Osteocyte (in vitro differentiated cells): Measurements from ENCODE around the gene C2CD2L. TPM values are rescaled to one million over a fixed set of nuclear protein-coding genes. Genes with fewer than 3 reads are reported as not detected.

Experiments used
- DNase-seq: peaks from one replicate; pipeline ENCODE4 v3.0.0; 2021; ENCODE audit warnings: mixed read lengths; ENCODE audit not compliant: unreplicated experiment; ENCODE audit errors: extremely low spot score
- H3K27ac Mint-ChIP-seq: one replicate; pipeline ENCODE4 v1.8.0; 2021; ENCODE audit warnings: mild to moderate bottlenecking, mixed read lengths; ENCODE audit not compliant: unreplicated experiment
- H3K27me3 Mint-ChIP-seq: one replicate; pipeline ENCODE4 v1.8.0; 2021; ENCODE audit warnings: mixed read lengths; ENCODE audit not compliant: unreplicated experiment
- H3K36me3 Mint-ChIP-seq: one replicate; pipeline ENCODE4 v1.8.0; 2021; ENCODE audit warnings: mixed read lengths; ENCODE audit not compliant: unreplicated experiment
- H3K4me1 Mint-ChIP-seq: one replicate; pipeline ENCODE4 v1.8.0; 2021; ENCODE audit warnings: mixed read lengths; ENCODE audit not compliant: unreplicated experiment
- H3K4me3 Mint-ChIP-seq: one replicate; pipeline ENCODE4 v1.8.0; 2021; ENCODE audit warnings: mild to moderate bottlenecking, moderate library complexity, mixed read lengths; ENCODE audit not compliant: unreplicated experiment
- H3K9me3 Mint-ChIP-seq: one replicate; pipeline ENCODE4 v1.8.0; 2021; ENCODE audit warnings: mixed read lengths; ENCODE audit not compliant: unreplicated experiment
- CTCF ChIP-seq: fragments of 200-600 bp; sonication (generic); IDR thresholded peaks from 2 replicates; pipeline ENCODE4 v1.5.0; 2021; ENCODE audit warnings: antibody characterized with exemption, mild to moderate bottlenecking, moderate library complexity
- total RNA-seq: library from RNA; stranded (reverse); gene quantifications from 2 replicates; pipeline ENCODE4 v1.2.1, GENCODE V29; 2021

Gene C2CD2L
- total RNA-seq, 1 donor from 2014 or later = 11.7 TPM

DNA sequence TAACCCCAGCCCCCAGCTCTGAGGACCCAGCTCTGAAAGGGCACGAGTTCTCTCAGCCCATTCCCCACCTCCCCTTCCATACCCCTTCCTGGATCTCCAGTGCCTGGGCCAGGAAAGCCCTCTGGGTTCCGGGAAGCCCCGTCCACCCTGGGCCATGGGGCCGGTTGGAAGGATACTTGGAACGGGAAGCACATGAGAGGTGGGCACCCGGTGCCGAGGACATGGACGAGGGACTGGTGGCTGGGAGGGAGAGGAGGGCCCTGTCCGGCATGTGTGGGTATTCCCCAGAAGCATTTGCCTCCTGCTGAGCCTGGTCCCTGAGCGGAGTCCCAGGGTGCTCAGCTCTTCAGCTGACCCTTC lies 9.1 kb downstream of the C2CD2L start:
- H3K4me1 Mint-ChIP-seq = peaks cover 13% of the 10 kb centered on the region
- H3K4me3 Mint-ChIP-seq = no peak overlapping the region
- no peak overlapping the region for H3K27ac Mint-ChIP-seq
- no peak for DNase-seq
- H3K27me3 Mint-ChIP-seq = no peaks in the 10 kb centered on the region
- H3K36me3 Mint-ChIP-seq = peaks cover 32% of the 10 kb centered on the region
- TF ChIP-seq CTCF = no peak
- H3K9me3 Mint-ChIP-seq = no peaks in the 10 kb centered on the region

DNA sequence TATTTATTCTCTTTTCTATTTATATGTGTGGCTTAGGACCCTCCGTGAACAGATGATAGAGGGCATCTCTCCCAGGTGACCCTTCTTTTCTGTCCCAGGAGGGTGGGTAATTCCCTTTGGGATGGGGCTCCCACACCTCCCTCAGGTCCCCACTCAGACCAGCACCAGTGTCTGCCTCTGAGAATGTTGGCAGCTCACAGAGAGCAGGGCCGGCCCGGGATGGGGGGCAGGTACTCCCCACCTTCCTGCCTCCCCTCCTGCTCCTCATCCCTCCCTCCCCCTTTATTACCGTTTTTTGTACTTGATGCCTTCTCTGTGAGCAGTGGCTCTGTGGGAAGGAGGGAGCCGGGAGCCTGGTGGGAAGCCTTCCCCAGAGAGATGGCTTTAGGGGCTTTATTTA lies 9.5 kb downstream of the C2CD2L start:
- H3K36me3 Mint-ChIP-seq = peaks cover 29% of the 10 kb centered on the region
- peaks cover 13% of the 10 kb centered on the region for H3K4me1 Mint-ChIP-seq
- H3K27me3 Mint-ChIP-seq = no peaks in the 10 kb centered on the region
- no peak overlapping the region for H3K27ac Mint-ChIP-seq
- no peak for TF ChIP-seq CTCF
- H3K4me3 Mint-ChIP-seq = no peak overlapping the region
- no peak for DNase-seq
- H3K9me3 Mint-ChIP-seq = no peaks in the 10 kb centered on the region

DNA sequence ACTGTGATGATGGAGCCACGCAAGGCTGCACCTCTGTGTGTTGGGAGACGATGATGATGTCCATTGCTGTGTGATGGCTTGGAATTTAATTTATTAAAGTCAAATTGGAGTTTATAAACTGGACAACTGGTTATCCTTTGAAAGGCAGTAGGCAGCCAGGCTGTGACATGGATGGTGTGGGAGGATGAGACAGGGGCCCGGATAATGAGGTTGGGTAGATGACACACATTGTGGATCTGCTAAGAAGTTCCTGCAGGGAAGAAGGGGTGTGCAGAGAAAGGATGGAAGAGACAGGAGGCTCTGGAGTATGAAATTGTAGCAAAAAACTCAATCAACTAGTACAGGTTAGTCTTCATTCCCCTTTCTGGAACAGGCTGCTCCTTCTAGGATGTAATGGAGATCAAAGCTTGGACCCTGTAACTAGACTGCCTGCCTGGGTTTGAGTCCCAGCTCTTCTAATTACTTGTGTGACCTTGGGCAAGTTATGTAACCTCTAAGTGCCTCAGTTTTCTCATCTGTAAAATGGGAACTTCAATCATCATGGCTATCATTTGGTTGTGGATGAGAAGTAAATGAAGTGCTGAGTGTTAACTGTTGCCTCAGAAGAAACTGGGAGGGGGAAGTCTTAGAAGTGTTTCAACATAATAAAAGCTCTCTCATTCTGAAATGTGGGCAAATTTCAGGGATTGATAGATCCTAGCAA lies 10.0 kb downstream of the C2CD2L start:
- no peak overlapping the region for H3K4me3 Mint-ChIP-seq
- H3K27me3 Mint-ChIP-seq = no peaks in the 10 kb centered on the region
- no peak for DNase-seq
- H3K4me1 Mint-ChIP-seq = peaks cover 16% of the 10 kb centered on the region
- no peaks in the 10 kb centered on the region for H3K9me3 Mint-ChIP-seq
- H3K36me3 Mint-ChIP-seq = peaks cover 26% of the 10 kb centered on the region
- TF ChIP-seq CTCF = no peak
- no peak overlapping the region for H3K27ac Mint-ChIP-seq

DNA sequence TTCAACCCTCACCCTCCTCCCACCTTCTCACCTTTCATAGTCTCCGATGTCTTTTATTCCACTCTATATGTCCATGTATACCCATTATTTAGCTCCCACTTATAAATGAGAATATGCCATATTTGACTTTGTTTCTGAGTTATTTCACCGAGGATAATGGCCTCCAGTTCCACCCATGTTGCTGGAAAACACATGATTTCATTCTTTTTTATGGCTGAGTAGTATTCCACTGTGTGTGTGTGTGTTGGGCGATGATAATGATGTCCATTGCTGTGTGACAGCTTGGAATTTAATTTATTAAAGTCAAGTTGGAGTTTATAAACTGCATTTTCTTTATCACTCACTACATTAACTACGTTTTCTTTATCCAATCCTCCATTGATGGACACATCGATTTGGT lies 11.1 kb downstream of the C2CD2L start:
- Mint-ChIP-seq H3K27me3 (no peaks in the 10 kb centered on the region), H3K9me3 (no peaks in the 10 kb centered on the region), H3K4me1 (peaks cover 25% of the 10 kb centered on the region), H3K4me3 (no peak overlapping the region), H3K27ac (no peak overlapping the region), H3K36me3 (peaks cover 20% of the 10 kb centered on the region)
- no peak for TF ChIP-seq CTCF
- no peak for DNase-seq

DNA sequence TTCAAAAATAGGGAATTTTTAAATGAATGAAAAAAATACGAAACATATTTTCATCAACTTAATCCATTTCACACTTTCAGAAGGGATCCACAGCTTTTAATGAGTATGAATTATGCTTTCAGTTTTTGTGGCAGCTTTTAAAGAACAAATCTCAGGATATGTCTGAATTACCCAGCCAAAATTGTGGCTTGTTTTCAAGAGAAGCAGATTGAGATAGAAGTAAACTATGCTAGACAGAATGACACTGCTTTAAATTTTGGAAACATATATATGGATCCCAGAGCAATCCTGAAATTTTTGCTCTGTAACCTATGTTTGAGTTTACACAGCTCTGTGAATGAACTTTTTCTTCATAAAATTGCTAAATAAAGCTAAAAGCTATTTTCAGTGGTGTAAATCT lies 11.8 kb downstream of the C2CD2L start:
- no peak for DNase-seq
- H3K27ac Mint-ChIP-seq = no peak overlapping the region
- no peaks in the 10 kb centered on the region for H3K27me3 Mint-ChIP-seq
- peaks cover 25% of the 10 kb centered on the region for H3K4me1 Mint-ChIP-seq
- H3K36me3 Mint-ChIP-seq = peaks cover 18% of the 10 kb centered on the region
- no peak for TF ChIP-seq CTCF
- no peak overlapping the region for H3K4me3 Mint-ChIP-seq
- no peaks in the 10 kb centered on the region for H3K9me3 Mint-ChIP-seq
